MCF 10A (cell line): Measurements from ENCODE around the gene IL23R. TPM values are rescaled to one million over a fixed set of nuclear protein-coding genes. Genes with fewer than 3 reads are reported as not detected.

Source experiments
- BruUV-seq: library from RNA; stranded (reverse); fragments of 400-500 nt; replicated peaks from 2 replicates; lab custom pipeline; 2021; lab: Mats Ljungman, UMichigan
- CTCF ChIA-PET: fragments of 300-600 bp; sonication (Branson Sonifier 250); formaldehyde crosslinking; extraction: SDS; loops from one replicate; lab custom pipeline; 2021; ENCODE audit warnings: antibody characterized with exemption, inconsistent platforms; lab: Yijun Ruan, JAX
- POLR2A ChIA-PET: fragments of 300-600, 350-650 bp; sonication (Branson Sonifier 250); formaldehyde crosslinking; extraction: SDS; loops from one replicate; lab custom pipeline; 2020; ENCODE audit warnings: antibody characterized with exemption, inconsistent platforms; lab: Yijun Ruan, JAX
- DNase-seq: peaks from one replicate; pipeline ENCODE4 v3.0.0-alpha.2; 2018; ENCODE audit not compliant: unreplicated experiment
- H3K27ac Mint-ChIP-seq: one replicate; pipeline ENCODE4 v1.8.0; 2022; ENCODE audit warnings: mild to moderate bottlenecking, low read depth, mixed read lengths; ENCODE audit not compliant: unreplicated experiment
- H3K27me3 Mint-ChIP-seq: one replicate; pipeline ENCODE4 v1.8.0; 2022; ENCODE audit warnings: mixed read lengths; ENCODE audit not compliant: insufficient read depth, unreplicated experiment
- H3K36me3 Mint-ChIP-seq: one replicate; pipeline ENCODE4 v1.8.0; 2022; ENCODE audit warnings: mild to moderate bottlenecking, moderate library complexity, mixed read lengths; ENCODE audit not compliant: insufficient read depth, unreplicated experiment
- H3K4me1 Mint-ChIP-seq: one replicate; pipeline ENCODE4 v1.8.0; 2022; ENCODE audit warnings: mixed read lengths; ENCODE audit not compliant: insufficient read depth, unreplicated experiment
- H3K4me3 Mint-ChIP-seq: one replicate; pipeline ENCODE4 v1.8.0; 2022; ENCODE audit warnings: mild to moderate bottlenecking, moderate library complexity, mixed read lengths; ENCODE audit not compliant: unreplicated experiment
- H3K9me3 Mint-ChIP-seq: one replicate; pipeline ENCODE4 v1.8.0; 2022; ENCODE audit warnings: mixed read lengths; ENCODE audit not compliant: unreplicated experiment
- intact Hi-C: fragments of 100-400 bp; cut with micrococcal nuclease; formaldehyde crosslinking; loops from 2 replicates; pipeline ENCODE4 v1.14.1; 2022
- total RNA-seq: library from RNA; stranded (reverse); gene quantifications from 2 replicates; pipeline ENCODE4 v1.2.3, GENCODE V29; 2022
- TF ChIP-seq, protein P1 (sequence below): fragments of 200-600 bp; IDR thresholded peaks from one replicate; pipeline ENCODE4 v1.8.0; 2022; ENCODE audit warnings: antibody characterized with exemption, mild to moderate bottlenecking; ENCODE audit not compliant: unreplicated experiment

Gene IL23R
- total RNA-seq, 1 experiment from 2014 or later, result not detected

DNA sequence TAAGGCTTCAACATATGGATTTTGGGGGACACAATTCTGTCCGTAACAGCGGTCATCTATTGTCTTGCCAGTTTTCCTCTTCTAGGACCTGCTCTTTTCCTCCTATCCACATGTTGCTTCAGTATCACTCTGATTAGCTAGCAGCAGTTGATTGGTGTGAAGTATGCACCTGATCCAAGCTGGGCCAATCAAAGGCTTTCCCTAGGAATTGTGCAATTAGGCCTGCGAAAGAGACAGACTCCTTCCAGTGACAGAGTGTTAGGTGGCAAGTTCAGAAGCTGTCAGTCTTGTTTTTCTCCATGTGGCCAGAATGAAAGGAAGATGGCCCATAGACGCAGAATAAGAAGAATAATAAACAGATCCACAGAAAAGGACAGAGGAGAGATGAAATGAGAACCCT lies 107.3 kb downstream of the IL23R start:
- intact Hi-C loops, result no loop called here
- no peaks in the 10 kb centered on the region for H3K36me3 Mint-ChIP-seq

DNA sequence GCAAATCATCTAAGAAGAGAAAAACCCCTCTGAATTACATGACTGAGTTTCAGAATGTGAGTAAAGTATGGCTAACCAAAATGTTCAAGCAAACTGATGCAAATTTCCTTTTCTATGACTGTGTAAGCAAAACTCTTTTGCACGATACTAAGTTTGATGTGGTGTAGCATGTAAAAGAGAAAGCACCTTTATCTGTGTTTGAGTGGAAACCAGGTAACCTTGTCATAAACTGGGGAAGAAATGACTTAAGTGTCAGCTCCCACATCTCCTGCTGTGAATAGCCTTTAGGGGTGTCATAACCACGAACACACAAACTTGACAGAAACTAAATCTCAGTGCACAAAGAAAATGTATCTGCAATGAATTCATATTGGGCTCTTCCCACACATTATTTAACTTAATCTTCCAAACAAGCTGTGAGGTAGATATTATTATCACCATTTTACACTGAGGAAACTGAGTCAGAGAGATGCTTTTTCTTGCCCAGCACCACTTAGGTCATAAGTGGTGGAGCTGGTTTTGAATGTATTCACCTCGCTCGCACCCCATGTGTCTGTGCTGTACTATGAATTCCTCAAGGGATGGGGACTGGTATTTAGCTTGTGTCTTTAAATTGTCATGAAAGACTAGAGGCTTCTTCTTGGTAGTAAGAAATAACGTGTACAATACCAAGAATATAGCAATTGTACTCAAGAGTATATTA lies 108.5 kb downstream of the IL23R start:
- Mint-ChIP-seq H3K9me3 (peaks cover 10% of the 10 kb centered on the region), H3K27ac (no peak overlapping the region), H3K36me3 (no peaks in the 10 kb centered on the region), H3K27me3 (no peaks in the 10 kb centered on the region), H3K4me3 (no peak overlapping the region), H3K4me1 (no peaks in the 10 kb centered on the region)
- no peak for DNase-seq
- TF ChIP-seq, protein P1, sequence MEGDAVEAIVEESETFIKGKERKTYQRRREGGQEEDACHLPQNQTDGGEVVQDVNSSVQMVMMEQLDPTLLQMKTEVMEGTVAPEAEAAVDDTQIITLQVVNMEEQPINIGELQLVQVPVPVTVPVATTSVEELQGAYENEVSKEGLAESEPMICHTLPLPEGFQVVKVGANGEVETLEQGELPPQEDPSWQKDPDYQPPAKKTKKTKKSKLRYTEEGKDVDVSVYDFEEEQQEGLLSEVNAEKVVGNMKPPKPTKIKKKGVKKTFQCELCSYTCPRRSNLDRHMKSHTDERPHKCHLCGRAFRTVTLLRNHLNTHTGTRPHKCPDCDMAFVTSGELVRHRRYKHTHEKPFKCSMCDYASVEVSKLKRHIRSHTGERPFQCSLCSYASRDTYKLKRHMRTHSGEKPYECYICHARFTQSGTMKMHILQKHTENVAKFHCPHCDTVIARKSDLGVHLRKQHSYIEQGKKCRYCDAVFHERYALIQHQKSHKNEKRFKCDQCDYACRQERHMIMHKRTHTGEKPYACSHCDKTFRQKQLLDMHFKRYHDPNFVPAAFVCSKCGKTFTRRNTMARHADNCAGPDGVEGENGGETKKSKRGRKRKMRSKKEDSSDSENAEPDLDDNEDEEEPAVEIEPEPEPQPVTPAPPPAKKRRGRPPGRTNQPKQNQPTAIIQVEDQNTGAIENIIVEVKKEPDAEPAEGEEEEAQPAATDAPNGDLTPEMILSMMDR, result no peak
- intact Hi-C loops, result no loop called here
- POLR2A ChIA-PET, result no interaction called here
- no TSS peak for BruUV-seq
- CTCF ChIA-PET, result interaction anchor here (0.5 to 1.0 kb wide), 2 partner anchors 22 to 72 kb away, joined by 3 read pairs; no protein-coding TSS in a partner anchor

More for the DNA sequence above, 107.3 kb downstream of the IL23R start:
- Mint-ChIP-seq H3K27ac (no peak overlapping the region), H3K9me3 (peaks cover 10% of the 10 kb centered on the region), H3K27me3 (no peaks in the 10 kb centered on the region), H3K4me3 (no peak overlapping the region), H3K4me1 (no peaks in the 10 kb centered on the region)
- BruUV-seq, result no TSS peak
- DNase-seq, result no peak
- CTCF ChIA-PET, result no interaction called here
- POLR2A ChIA-PET, result no interaction called here
- TF ChIP-seq, protein P1, result no peak

DNA sequence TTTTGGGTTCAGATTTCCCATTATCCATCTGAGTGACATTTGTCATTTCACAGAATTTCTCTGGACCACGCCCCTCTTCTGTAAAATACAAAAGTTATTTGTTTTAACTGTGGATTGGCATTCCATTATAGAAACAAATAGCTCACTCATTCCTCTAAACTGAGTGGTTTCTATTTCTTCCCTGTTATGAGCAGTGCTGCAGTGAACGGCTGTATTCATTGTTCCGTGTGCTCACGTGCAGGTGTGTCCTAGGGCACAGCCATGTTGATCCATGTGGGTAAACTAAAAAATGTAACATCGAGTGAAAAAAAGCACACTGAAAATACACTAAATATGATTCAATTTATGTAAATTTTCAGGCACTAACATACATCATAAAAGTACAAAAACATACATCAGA lies 114.4 kb downstream of the IL23R start:
- intact Hi-C loops, result no loop called here
- Mint-ChIP-seq H3K27me3 (peaks cover 11% of the 10 kb centered on the region), H3K36me3 (no peaks in the 10 kb centered on the region), H3K4me3 (no peak overlapping the region), H3K9me3 (peaks cover 3% of the 10 kb centered on the region), H3K4me1 (no peaks in the 10 kb centered on the region), H3K27ac (no peak overlapping the region)
- CTCF ChIA-PET, result no interaction called here
- POLR2A ChIA-PET, result no interaction called here
- no peak for DNase-seq
- no TSS peak for BruUV-seq
- TF ChIP-seq, protein P1, result no peak

DNA sequence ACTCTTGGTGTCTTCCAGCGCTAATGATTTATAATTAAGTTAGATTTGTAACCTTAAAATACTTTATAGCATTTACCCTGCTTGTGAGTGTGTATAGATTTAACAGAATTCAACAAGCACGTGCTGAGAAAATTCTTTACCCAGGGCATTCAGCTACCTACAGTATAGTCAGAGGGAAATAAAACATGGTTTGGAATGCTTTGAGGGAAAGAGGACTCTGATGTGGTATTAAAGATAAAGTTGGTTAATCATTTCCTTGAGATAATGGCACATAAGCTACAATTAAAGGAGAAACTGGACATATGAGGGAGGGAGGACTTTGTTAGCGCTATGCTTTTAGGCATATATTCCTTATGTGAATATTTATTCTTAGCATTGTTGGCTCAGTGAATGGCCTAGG lies 115.0 kb downstream of the IL23R start:
- no peaks in the 10 kb centered on the region for H3K36me3 Mint-ChIP-seq

More for the DNA sequence above, 115.0 kb downstream of the IL23R start:
- peaks cover 11% of the 10 kb centered on the region for H3K27me3 Mint-ChIP-seq
- CTCF ChIA-PET, result interaction anchor here (0.7 kb wide), 1 partner anchor 70 kb away, joined by 3 read pairs; no protein-coding TSS in a partner anchor
- POLR2A ChIA-PET, result no interaction called here
- H3K27ac Mint-ChIP-seq, result no peak overlapping the region
- no peaks in the 10 kb centered on the region for H3K9me3 Mint-ChIP-seq
- intact Hi-C loops, result no loop called here
- H3K4me1 Mint-ChIP-seq, result no peaks in the 10 kb centered on the region
- TF ChIP-seq, protein P1, result no peak
- DNase-seq, result no peak
- BruUV-seq, result no TSS peak
- no peak overlapping the region for H3K4me3 Mint-ChIP-seq
